ENCODE data around the gene TBC1D2B.

- TF ChIP-seq EZH2 (IDR thresholded peaks at IDR 0.05; ENCODE audit: borderline replicate concordance, low read depth, low read length, severe bottlenecking) (no peak), CTCF (IDR thresholded peaks at IDR 0.05; ENCODE audit: extremely low read depth in 1 of 2, insufficient read depth in 1 of 2, low read depth in 1 of 2, low read length in 2 of 2) (no peak), POLR2A (IDR thresholded peaks at IDR 0.05; ENCODE audit: low read depth, low read length) (no peak), FOS (IDR thresholded peaks at IDR 0.05; ENCODE audit: borderline replicate concordance, insufficient read depth, low read length) (no peak), MAX (IDR thresholded peaks at IDR 0.05; ENCODE audit: insufficient read depth, insufficient read length) (no peak)
These were observed 74.5 kb downstream of the TBC1D2B start for GRCh38 chr15:78002996-78003395.

Data from endothelial cell of umbilical vein (primary cell).